Adipocyte (in vitro differentiated cells): ENCODE data around the gene LRRC4.

Experiments used
- DNase-seq: peaks from one replicate; pipeline ENCODE4 v3.0.0-alpha.2; 2015; ENCODE audit warnings: low read depth
- H3K27me3 ChIP-seq: replicated peaks from 2 replicates; pipeline ENCODE4 v1.7.0; 2013; ENCODE audit warnings: mild to moderate bottlenecking, low read length, moderate library complexity; ENCODE audit not compliant: control insufficient read depth, insufficient read depth
- H3K36me3 ChIP-seq: 2 replicates; pipeline ENCODE4 v1.7.0; 2013; ENCODE audit warnings: low read length, mild to moderate bottlenecking, moderate library complexity; ENCODE audit not compliant: control insufficient read depth, insufficient read depth, severe bottlenecking
- H3K4me1 ChIP-seq: 2 replicates; pipeline ENCODE4 v1.7.0; 2013; ENCODE audit warnings: mild to moderate bottlenecking, low read length, moderate library complexity; ENCODE audit not compliant: control insufficient read depth, insufficient read depth
- H3K4me3 ChIP-seq: 2 replicates; pipeline ENCODE4 v1.7.0; 2013; ENCODE audit warnings: mild to moderate bottlenecking, low read length, moderate library complexity
- H3K9ac ChIP-seq: 2 replicates; pipeline ENCODE4 v1.7.0; 2013; ENCODE audit warnings: mild to moderate bottlenecking, low read length, moderate library complexity
- H3K9me3 ChIP-seq: 2 replicates; pipeline ENCODE4 v1.7.0; 2013; ENCODE audit warnings: mild to moderate bottlenecking, low read length, moderate library complexity; ENCODE audit not compliant: control insufficient read depth

The LRRC4 gene

DNA sequence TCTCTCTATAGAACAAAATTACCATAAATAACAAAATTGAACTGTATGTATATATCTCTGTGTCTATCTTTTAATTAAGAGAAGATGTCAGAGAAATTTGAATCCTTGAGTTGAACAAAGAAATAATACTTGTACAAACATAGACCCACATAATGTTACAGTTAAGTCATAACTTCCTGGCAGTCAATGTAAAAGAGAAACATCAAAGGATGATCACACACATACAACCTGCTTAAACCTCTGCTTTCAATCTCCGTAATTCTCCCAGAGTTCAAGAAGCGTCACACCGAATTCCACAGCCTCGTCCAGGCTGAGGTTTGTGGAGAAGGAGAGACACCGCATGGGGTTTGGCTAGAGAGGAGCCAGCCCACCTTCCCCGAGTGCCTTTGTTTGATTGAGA lies 40.1 kb upstream of the LRRC4 start:
- H3K9me3 ChIP-seq, result no peaks in the 10 kb centered on the region
- H3K36me3 ChIP-seq, result peaks cover 20% of the 10 kb centered on the region
- no peak for DNase-seq
- no peaks in the 10 kb centered on the region for H3K4me1 ChIP-seq
- H3K27me3 ChIP-seq, result no peaks in the 10 kb centered on the region
- H3K9ac ChIP-seq, result no peak overlapping the region
- H3K4me3 ChIP-seq, result no peak overlapping the region

DNA sequence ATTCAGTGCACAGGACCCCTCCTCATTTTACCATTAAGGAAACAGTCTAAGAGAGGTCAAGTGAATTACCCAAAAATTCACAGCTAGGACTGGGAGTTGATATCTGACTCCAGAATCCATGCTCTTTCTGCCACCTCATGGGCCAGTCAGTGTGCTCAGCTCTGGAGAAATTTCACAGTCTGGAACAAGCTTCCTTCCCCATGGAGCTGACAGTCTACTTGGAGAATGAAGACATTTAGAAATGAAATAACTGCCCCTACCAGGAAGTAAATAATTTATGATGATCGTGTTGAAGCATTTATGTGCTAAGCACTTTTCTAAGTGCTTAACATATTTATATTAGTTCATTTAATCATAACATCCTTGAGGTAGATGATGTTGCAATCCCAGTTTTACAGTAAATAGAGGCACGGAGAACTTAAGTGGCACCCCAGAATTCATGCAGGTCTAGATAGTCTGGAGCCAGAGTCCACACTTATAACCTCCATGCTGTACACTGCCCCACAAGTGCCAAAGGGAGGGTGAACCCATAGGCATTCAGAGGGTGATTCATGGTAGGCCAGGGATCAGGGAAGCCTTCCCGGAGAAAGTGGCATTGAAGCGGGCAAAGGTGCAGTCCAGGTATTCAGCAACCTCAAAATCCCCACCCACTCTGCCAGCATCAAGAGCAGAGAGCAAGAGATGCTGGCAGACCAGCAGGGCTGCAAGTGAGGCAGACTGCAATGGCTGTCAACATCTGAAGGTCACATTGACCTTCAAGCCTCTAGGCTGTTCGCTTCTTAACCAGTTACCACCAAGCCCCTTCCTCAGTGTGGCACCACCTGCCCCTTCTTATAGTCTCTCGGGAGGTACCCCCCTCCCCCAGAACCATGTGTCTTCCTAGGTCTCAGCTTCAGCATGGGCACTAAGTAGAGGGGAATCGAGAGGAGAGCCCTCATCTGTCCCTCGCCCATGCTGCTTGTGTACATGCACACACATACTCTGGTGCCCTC lies 38.4 kb upstream of the LRRC4 start:
- H3K4me1 ChIP-seq, result no peaks in the 10 kb centered on the region
- no peak for DNase-seq
- no peaks in the 10 kb centered on the region for H3K27me3 ChIP-seq
- H3K36me3 ChIP-seq, result peaks cover 20% of the 10 kb centered on the region
- H3K9ac ChIP-seq, result no peak overlapping the region
- H3K9me3 ChIP-seq, result no peaks in the 10 kb centered on the region
- no peak overlapping the region for H3K4me3 ChIP-seq

DNA sequence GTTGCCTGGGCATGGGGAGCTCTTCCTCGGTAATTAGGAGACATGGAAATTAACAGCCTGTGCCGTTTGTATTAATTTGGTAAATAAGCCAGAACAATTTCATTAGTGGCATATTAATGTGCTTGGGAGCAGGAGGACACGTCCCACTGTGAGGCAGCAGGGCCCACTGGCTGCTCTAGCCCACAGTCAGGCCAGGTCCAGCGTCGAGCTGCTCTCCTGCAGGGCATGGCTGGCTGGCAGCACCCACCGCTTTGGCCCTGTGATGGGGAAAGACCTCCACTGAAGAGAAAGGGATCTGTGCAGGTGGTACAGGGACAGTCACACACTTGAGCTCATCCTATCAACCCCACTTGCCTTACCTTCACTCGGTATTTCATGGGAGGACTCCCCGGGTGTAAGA lies 37.5 kb upstream of the LRRC4 start:
- H3K9ac ChIP-seq, result no peak overlapping the region
- no peak overlapping the region for H3K4me3 ChIP-seq
- H3K4me1 ChIP-seq, result no peaks in the 10 kb centered on the region
- H3K36me3 ChIP-seq, result peaks cover 13% of the 10 kb centered on the region
- no peaks in the 10 kb centered on the region for H3K27me3 ChIP-seq
- no peak for DNase-seq
- H3K9me3 ChIP-seq, result no peaks in the 10 kb centered on the region

DNA sequence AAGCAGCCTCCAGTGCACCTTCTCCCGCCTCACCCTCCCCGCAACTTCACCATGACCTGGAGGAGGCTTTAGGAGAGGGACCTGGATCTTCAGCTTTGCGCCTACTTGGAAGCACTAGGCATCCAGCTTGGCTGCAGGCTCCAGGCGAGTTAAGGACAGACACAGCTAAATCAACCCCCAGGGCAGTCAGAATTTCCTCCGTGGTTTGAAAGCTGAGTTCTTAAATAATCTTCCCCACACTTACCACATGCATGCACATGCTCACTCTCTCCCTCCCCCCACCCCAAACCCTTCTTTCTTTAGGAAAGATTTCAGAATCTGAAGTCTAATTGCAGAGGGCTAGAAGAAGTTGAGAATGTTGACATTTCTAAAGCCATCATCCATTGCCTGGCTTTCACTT lies 36.7 kb upstream of the LRRC4 start:
- Histone ChIP-seq H3K4me3 (no peak overlapping the region), H3K9ac (no peak overlapping the region), H3K36me3 (peaks cover 9% of the 10 kb centered on the region), H3K27me3 (no peaks in the 10 kb centered on the region), H3K4me1 (no peaks in the 10 kb centered on the region), H3K9me3 (no peaks in the 10 kb centered on the region)
- no peak for DNase-seq

DNA sequence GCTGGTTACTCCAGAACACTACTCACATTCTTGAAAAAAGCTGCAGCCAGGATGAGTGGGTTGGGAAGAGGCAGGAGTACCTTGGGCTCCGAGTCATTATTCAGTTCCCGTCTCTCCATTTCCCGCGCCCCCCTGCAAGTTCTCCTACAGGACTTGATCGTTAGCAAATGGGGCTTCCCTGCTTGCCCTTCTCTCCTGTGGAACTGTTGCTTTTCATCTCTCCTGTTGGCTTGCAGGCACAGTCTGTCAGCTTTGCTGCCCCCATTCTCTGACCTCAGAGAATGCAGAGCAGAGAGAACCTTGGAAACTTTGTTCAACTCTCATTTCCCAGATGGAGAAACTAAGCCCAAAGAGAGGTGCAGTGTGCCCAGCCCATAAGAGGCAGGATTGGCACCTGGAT lies 35.6 kb upstream of the LRRC4 start:
- Histone ChIP-seq H3K9ac (no peak overlapping the region), H3K4me1 (no peaks in the 10 kb centered on the region), H3K27me3 (no peaks in the 10 kb centered on the region), H3K9me3 (no peaks in the 10 kb centered on the region), H3K36me3 (peaks cover 9% of the 10 kb centered on the region), H3K4me3 (no peak overlapping the region)
- DNase-seq, result no peak

DNA sequence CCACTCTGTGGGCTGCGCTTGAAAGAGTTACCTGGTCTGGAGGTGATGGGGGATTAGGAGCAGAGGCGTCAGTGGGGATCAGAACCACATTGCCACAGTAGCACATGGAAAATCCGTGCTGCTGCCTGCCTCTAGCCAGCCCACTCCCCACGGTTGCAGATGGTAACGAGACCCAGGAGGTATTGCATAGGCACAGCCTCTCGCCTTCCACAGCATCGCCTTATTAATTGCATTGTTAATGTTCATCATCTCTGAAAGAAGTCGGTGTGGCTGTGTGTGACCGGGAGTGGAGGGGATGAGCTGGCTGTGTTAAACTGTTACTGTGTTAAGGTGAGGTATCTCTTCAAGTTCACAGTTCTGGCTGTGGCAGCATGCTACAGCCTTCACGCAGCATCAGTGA lies 35.2 kb upstream of the LRRC4 start:
- H3K4me1 ChIP-seq, result no peaks in the 10 kb centered on the region
- DNase-seq, result no peak
- no peak overlapping the region for H3K4me3 ChIP-seq
- H3K36me3 ChIP-seq, result peaks cover 6% of the 10 kb centered on the region
- H3K9me3 ChIP-seq, result no peaks in the 10 kb centered on the region
- H3K27me3 ChIP-seq, result no peaks in the 10 kb centered on the region
- H3K9ac ChIP-seq, result no peak overlapping the region

DNA sequence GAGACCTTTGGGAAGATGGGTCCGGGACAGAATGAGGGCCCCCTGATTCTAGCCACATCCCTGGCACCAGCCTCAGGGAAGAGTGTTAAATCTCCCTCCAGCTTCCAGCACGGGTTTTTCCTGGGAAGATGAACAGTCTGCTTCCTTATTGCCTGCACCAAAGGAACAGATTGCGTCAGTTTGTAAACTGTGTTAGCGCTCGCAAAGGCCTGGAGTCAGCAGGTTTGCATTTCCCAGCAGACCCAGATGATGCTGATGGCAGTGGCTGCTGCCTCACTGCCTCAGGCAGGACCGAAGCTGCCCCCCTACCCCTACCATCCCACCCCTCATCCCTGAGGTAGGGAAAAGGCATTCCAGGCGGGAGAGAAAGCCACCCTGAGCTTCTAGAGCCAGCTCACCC lies 34.6 kb upstream of the LRRC4 start:
- no peak for DNase-seq
- peaks cover 7% of the 10 kb centered on the region for H3K36me3 ChIP-seq
- H3K4me1 ChIP-seq, result no peaks in the 10 kb centered on the region
- H3K27me3 ChIP-seq, result no peaks in the 10 kb centered on the region
- no peak overlapping the region for H3K9ac ChIP-seq
- H3K9me3 ChIP-seq, result no peaks in the 10 kb centered on the region
- H3K4me3 ChIP-seq, result no peak overlapping the region

DNA sequence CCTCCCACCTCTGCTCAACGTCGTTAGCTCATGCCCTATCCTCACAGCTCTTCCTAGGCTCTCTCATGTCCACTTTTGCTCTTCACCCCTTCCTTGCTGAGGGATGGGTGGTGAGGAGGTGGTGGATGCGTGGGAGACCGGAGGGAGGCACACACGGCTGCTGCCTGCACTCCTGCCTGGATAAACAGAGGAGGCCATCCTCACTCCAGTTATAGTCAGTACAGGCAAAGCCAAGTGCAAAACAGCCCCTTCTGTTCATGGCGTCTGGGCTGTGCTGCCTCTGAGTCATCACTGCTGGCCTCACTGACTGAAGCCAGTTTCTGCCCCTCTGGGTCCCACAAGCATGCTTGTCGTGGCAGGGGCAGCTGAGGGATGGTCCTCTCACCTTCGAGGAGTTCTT lies 31.9 kb upstream of the LRRC4 start:
- no peak for DNase-seq
- H3K4me1 ChIP-seq, result no peaks in the 10 kb centered on the region

DNA sequence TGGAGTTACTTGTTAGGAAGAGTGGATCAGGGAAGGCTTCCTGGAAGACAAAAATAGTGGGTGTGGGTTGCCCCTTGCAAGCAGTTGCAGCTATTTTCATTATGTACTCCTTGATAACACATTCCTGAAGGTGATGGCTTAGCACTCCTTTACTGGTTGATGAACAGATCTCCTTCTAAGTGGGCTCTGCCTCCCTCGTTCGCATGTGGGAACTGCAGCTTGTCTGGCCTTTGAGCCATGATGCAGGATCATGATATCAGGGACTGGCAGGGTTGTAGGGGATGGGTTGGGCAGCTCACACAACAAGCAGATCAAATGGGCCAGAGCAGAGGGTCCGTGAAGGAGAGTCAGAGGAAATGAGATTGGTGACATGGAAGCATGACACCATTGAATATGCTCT lies 28.8 kb upstream of the LRRC4 start:
- no peaks in the 10 kb centered on the region for H3K27me3 ChIP-seq
- no peak overlapping the region for H3K9ac ChIP-seq
- DNase-seq, result no peak
- H3K4me3 ChIP-seq, result no peak overlapping the region
- no peaks in the 10 kb centered on the region for H3K9me3 ChIP-seq
- H3K4me1 ChIP-seq, result peaks cover 4% of the 10 kb centered on the region
- peaks cover 9% of the 10 kb centered on the region for H3K36me3 ChIP-seq

More for the DNA sequence above, 31.9 kb upstream of the LRRC4 start:
- Histone ChIP-seq H3K36me3 (peaks cover 10% of the 10 kb centered on the region), H3K9me3 (no peaks in the 10 kb centered on the region), H3K9ac (no peak overlapping the region), H3K27me3 (no peaks in the 10 kb centered on the region), H3K4me3 (no peak overlapping the region)

DNA sequence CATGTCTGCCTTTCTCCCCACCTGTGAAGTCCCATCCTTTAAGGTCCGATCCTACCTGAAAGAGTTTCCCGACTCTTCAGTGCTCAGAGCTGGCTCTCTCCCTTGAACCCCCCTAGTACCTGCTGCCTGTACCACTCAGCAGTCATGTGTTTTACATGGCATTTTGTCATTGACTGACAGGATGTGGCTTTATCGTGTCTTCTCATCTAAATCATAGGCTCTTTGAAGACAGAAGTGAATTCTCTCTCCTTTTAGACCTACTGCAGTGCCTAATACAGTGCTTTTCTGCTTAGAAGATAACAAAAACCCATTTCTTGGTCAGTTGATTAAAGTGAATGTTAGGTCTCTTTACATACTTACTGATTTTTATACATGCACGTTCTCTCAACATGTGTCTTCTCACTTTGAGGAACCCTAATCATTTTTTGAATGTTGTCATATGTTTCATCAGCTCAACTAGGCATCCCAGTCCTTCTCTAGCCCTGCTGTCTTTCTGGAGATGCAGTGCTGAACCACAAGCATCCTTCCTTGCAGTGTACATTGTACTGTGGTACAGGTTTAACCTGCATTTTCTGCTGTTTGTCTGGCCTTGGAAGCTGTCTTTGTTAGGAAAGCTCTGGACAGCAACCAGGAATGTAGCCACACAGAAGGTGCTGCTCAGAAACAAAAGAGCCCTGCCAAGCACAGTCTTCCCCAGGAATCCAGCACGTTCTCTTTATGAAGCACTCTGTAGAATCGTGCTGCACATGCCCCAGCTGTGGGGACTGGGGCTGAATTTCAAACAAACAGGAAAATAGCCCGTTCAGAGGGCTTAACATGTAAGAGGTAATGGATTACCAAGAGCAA lies 28.1 kb upstream of the LRRC4 start:
- peaks cover 9% of the 10 kb centered on the region for H3K36me3 ChIP-seq
- no peaks in the 10 kb centered on the region for H3K27me3 ChIP-seq
- no peaks in the 10 kb centered on the region for H3K9me3 ChIP-seq
- DNase-seq, result no peak
- peaks cover 4% of the 10 kb centered on the region for H3K4me1 ChIP-seq
- H3K4me3 ChIP-seq, result no peak overlapping the region
- H3K9ac ChIP-seq, result no peak overlapping the region

DNA sequence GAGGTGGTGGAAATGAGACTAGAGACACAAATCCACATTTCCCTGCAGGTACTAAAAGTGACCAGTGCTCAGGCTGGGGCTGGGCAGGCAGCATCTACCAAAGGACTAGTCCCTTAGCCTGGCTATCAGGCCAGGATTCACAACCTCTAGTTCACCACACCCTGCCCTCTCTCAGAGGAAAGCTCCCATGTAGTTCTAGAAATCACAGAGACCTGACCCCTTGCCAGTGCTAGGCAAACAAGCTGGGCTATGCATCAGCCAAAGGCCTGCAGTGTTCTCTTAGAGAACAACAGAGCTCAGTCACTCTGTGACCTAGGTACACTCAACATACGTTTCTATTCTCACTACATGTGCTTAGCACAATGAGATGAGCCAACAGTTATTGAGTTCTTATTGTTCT lies 26.7 kb upstream of the LRRC4 start:
- Histone ChIP-seq H3K9ac (no peak overlapping the region), H3K27me3 (no peaks in the 10 kb centered on the region), H3K36me3 (peaks cover 16% of the 10 kb centered on the region), H3K4me3 (no peak overlapping the region), H3K9me3 (no peaks in the 10 kb centered on the region), H3K4me1 (peaks cover 4% of the 10 kb centered on the region)
- DNase-seq, result peak; percentile 9
